Measurements from ENCODE around the gene ACVR2B.

GRCh38 chr3:38457111-38458003 is 3.7 kb downstream of the ACVR2B start:
- no peak for TF ChIP-seq CTCF (conservative IDR thresholded peaks at IDR 0.05; ENCODE audit: low read length)
- no peak for TF ChIP-seq EZH2phosphoT487 (IDR thresholded peaks at IDR 0.05; ENCODE audit: borderline replicate concordance, low read depth, low read length)
